ENCODE results near the gene MACROD2. TPM values are rescaled to one million over a fixed set of nuclear protein-coding genes. Genes with fewer than 3 reads are reported as not detected.

Gene MACROD2
- total RNA-seq, 1 donor from 2014 or later = 2.5 TPM

DNA sequence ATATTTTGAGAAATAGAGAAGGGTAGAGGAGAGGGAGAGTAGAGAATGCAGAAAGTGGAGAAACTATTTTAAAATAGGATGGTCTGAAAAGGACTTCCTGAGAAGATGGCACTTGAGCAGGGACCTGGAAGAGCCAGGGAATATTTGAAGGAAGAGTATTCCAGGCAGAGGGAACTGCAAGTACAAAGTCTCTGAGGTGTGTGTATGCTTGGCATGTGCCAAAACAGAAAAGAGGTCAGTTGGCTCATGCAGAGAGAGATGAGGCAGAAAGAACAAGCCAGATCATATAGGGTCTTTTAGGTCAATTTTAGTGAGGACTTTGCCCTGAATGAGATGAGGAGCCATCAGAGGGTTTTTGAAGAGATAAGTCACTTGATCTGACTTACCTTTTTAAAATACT is 196.2 kb downstream of the MACROD2 start:
- no peak for DNase-seq (ENCODE audit: extremely low spot score, unreplicated experiment)
- no peaks in the 10 kb centered on the region for H3K9me3 Mint-ChIP-seq (ENCODE audit: unreplicated experiment)
- TF ChIP-seq, protein P1, sequence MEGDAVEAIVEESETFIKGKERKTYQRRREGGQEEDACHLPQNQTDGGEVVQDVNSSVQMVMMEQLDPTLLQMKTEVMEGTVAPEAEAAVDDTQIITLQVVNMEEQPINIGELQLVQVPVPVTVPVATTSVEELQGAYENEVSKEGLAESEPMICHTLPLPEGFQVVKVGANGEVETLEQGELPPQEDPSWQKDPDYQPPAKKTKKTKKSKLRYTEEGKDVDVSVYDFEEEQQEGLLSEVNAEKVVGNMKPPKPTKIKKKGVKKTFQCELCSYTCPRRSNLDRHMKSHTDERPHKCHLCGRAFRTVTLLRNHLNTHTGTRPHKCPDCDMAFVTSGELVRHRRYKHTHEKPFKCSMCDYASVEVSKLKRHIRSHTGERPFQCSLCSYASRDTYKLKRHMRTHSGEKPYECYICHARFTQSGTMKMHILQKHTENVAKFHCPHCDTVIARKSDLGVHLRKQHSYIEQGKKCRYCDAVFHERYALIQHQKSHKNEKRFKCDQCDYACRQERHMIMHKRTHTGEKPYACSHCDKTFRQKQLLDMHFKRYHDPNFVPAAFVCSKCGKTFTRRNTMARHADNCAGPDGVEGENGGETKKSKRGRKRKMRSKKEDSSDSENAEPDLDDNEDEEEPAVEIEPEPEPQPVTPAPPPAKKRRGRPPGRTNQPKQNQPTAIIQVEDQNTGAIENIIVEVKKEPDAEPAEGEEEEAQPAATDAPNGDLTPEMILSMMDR (IDR thresholded peaks at IDR 0.05) = no peak
- no peaks in the 10 kb centered on the region for H3K36me3 Mint-ChIP-seq (ENCODE audit: unreplicated experiment)
- H3K27ac Mint-ChIP-seq (ENCODE audit: unreplicated experiment) = no peak overlapping the region
- no peak overlapping the region for H3K4me3 Mint-ChIP-seq (ENCODE audit: unreplicated experiment)
- no peaks in the 10 kb centered on the region for H3K27me3 Mint-ChIP-seq (ENCODE audit: unreplicated experiment)
- H3K4me1 Mint-ChIP-seq (ENCODE audit: unreplicated experiment) = no peaks in the 10 kb centered on the region

DNA sequence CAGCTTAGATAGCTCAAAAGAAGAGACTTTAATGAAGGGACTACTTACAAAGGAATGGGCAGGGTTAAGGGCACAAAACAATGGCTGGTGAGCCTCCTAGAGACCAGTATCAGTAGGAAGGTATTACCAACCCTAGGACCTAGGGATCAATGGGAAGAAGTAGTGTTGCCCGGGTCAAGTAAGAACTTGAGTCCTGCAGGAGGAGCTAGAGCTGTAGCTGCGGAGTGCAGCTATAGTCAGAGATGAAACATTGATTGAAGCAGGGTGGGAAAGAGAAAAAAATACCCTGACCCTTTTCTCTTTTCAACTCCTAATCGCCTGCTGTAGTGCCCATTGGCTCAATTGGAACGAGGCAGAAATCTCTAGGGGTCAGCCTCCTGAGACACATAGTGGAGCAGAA is 198.1 kb downstream of the MACROD2 start:
- H3K27me3 Mint-ChIP-seq (ENCODE audit: unreplicated experiment) = no peaks in the 10 kb centered on the region
- H3K4me1 Mint-ChIP-seq (ENCODE audit: unreplicated experiment) = no peaks in the 10 kb centered on the region
- TF ChIP-seq, protein P1 (IDR thresholded peaks at IDR 0.05) = no peak
- no peak for DNase-seq (ENCODE audit: extremely low spot score, unreplicated experiment)
- no peaks in the 10 kb centered on the region for H3K9me3 Mint-ChIP-seq (ENCODE audit: unreplicated experiment)
- H3K27ac Mint-ChIP-seq (ENCODE audit: unreplicated experiment) = no peak overlapping the region
- no peaks in the 10 kb centered on the region for H3K36me3 Mint-ChIP-seq (ENCODE audit: unreplicated experiment)
- H3K4me3 Mint-ChIP-seq (ENCODE audit: unreplicated experiment) = no peak overlapping the region

DNA sequence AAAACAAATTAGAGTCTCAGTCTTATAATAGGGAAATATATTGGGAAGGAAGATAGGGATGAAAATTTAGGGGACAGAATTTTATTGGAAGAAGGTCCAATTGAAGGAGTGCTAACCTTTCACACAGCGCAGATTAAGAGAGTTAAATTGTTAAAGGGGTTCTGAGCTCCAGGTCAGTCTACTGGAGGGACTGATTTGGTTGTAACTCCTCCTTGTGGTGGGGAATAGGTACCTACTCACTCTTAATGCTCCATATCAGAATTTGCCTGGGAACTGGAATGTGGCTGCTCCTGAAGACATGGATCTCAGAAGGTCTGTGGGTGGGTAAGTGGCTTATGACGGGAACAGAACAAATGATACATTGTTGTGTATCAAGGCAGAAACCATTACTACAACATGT is 198.6 kb downstream of the MACROD2 start:
- no peak for DNase-seq (ENCODE audit: extremely low spot score, unreplicated experiment)
- TF ChIP-seq, protein P1 (IDR thresholded peaks at IDR 0.05) = no peak
- no peak overlapping the region for H3K4me3 Mint-ChIP-seq (ENCODE audit: unreplicated experiment)
- H3K36me3 Mint-ChIP-seq (ENCODE audit: unreplicated experiment) = no peaks in the 10 kb centered on the region
- H3K9me3 Mint-ChIP-seq (ENCODE audit: unreplicated experiment) = no peaks in the 10 kb centered on the region
- H3K27ac Mint-ChIP-seq (ENCODE audit: unreplicated experiment) = no peak overlapping the region
- no peaks in the 10 kb centered on the region for H3K4me1 Mint-ChIP-seq (ENCODE audit: unreplicated experiment)
- no peaks in the 10 kb centered on the region for H3K27me3 Mint-ChIP-seq (ENCODE audit: unreplicated experiment)

DNA sequence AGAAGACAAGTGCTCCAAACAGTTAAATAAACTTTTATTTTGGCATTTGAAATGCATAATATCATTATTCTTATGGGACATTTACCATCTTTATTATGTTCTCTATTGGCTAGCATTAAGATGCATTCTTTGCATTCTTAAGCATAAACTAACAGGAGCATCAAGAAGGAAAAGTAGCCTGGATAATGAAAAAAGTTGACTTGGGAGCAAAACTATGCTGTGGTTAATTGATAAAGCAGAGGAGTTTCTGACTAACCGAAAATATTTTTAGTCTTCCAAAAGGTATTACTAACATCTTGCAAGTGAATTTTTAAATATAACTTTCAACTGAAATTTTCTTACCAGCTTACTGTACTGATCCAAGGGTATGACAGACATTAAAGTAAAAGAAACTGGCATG is 201.8 kb downstream of the MACROD2 start:
- H3K4me3 Mint-ChIP-seq (ENCODE audit: unreplicated experiment) = no peak overlapping the region
- H3K4me1 Mint-ChIP-seq (ENCODE audit: unreplicated experiment) = no peaks in the 10 kb centered on the region
- TF ChIP-seq, protein P1 (IDR thresholded peaks at IDR 0.05) = no peak
- no peaks in the 10 kb centered on the region for H3K9me3 Mint-ChIP-seq (ENCODE audit: unreplicated experiment)
- no peak for DNase-seq (ENCODE audit: extremely low spot score, unreplicated experiment)
- H3K27ac Mint-ChIP-seq (ENCODE audit: unreplicated experiment) = no peak overlapping the region
- H3K27me3 Mint-ChIP-seq (ENCODE audit: unreplicated experiment) = no peaks in the 10 kb centered on the region
- H3K36me3 Mint-ChIP-seq (ENCODE audit: unreplicated experiment) = no peaks in the 10 kb centered on the region

DNA sequence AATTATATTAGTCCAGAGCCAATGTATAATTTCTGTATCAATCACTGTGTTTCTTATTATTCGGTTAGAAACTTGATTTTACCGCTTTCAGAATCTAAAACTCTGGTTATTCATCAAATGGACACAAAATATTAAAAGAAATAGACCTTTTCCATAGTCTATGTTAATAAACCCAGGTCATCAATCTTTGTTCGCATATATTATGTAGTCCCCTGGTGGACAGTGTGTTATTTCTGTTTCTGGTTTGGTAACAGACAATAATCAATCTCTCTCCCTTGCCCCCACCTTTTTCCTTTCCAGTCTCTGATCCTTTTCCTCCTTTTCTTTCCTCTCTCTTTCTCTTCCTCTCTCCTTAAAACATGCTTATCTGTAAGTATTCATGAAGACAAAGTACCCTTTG is 203.1 kb downstream of the MACROD2 start:
- no peak overlapping the region for H3K4me3 Mint-ChIP-seq (ENCODE audit: unreplicated experiment)

More for the DNA sequence above, 203.1 kb downstream of the MACROD2 start:
- Mint-ChIP-seq H3K27me3 (ENCODE audit: unreplicated experiment) (no peaks in the 10 kb centered on the region), H3K27ac (ENCODE audit: unreplicated experiment) (no peak overlapping the region), H3K36me3 (ENCODE audit: unreplicated experiment) (no peaks in the 10 kb centered on the region), H3K9me3 (ENCODE audit: unreplicated experiment) (peaks cover 9% of the 10 kb centered on the region), H3K4me1 (ENCODE audit: unreplicated experiment) (no peaks in the 10 kb centered on the region)
- DNase-seq (ENCODE audit: extremely low spot score, unreplicated experiment) = no peak
- TF ChIP-seq, protein P1 (IDR thresholded peaks at IDR 0.05) = no peak

Measured in osteocyte (in vitro differentiated cells).